Panc1 (cell line): ENCODE measurements around the gene UIMC1.

Experiments used
- POLR2AphosphoS5 ChIP-seq: IDR thresholded peaks from 2 replicates; pipeline ENCODE4 v1.6.1; 2012; ENCODE audit warnings: mild to moderate bottlenecking, low read depth, low read length, moderate library complexity
- SIN3A ChIP-seq: IDR thresholded peaks from 2 replicates; pipeline ENCODE4 v1.6.1; 2012; ENCODE audit warnings: low read depth, mild to moderate bottlenecking, low read length, moderate library complexity, borderline replicate concordance; ENCODE audit not compliant: insufficient read depth
- TCF7L2 ChIP-seq: IDR thresholded peaks from 2 replicates; pipeline ENCODE4 v1.6.1; 2011; ENCODE audit warnings: mild to moderate bottlenecking, low read depth, low read length, inconsistent platforms
- TF ChIP-seq, protein P1 (sequence below): fragments of 450-650 bp; IDR thresholded peaks from 2 replicates; pipeline ENCODE4 v1.5.1; 2017; ENCODE audit warnings: mild to moderate bottlenecking
- TF ChIP-seq, protein P2 (sequence below), 2 experiments: IDR thresholded peaks; 2 replicates each; pipeline ENCODE4 v1.6.1; 2011 to 2012; ENCODE audit warnings: low read depth in 2 of 2, control low read depth in 1 of 2, low read length in 1 of 2, mild to moderate bottlenecking in 1 of 2, moderate library complexity in 1 of 2; ENCODE audit not compliant: insufficient read depth in 1 of 2

GRCh38 chr5:176941951-176942350 lies 64.6 kb downstream of the UIMC1 start:
- TF ChIP-seq, protein P1, sequence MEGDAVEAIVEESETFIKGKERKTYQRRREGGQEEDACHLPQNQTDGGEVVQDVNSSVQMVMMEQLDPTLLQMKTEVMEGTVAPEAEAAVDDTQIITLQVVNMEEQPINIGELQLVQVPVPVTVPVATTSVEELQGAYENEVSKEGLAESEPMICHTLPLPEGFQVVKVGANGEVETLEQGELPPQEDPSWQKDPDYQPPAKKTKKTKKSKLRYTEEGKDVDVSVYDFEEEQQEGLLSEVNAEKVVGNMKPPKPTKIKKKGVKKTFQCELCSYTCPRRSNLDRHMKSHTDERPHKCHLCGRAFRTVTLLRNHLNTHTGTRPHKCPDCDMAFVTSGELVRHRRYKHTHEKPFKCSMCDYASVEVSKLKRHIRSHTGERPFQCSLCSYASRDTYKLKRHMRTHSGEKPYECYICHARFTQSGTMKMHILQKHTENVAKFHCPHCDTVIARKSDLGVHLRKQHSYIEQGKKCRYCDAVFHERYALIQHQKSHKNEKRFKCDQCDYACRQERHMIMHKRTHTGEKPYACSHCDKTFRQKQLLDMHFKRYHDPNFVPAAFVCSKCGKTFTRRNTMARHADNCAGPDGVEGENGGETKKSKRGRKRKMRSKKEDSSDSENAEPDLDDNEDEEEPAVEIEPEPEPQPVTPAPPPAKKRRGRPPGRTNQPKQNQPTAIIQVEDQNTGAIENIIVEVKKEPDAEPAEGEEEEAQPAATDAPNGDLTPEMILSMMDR = no peak
- TF ChIP-seq, protein P2, sequence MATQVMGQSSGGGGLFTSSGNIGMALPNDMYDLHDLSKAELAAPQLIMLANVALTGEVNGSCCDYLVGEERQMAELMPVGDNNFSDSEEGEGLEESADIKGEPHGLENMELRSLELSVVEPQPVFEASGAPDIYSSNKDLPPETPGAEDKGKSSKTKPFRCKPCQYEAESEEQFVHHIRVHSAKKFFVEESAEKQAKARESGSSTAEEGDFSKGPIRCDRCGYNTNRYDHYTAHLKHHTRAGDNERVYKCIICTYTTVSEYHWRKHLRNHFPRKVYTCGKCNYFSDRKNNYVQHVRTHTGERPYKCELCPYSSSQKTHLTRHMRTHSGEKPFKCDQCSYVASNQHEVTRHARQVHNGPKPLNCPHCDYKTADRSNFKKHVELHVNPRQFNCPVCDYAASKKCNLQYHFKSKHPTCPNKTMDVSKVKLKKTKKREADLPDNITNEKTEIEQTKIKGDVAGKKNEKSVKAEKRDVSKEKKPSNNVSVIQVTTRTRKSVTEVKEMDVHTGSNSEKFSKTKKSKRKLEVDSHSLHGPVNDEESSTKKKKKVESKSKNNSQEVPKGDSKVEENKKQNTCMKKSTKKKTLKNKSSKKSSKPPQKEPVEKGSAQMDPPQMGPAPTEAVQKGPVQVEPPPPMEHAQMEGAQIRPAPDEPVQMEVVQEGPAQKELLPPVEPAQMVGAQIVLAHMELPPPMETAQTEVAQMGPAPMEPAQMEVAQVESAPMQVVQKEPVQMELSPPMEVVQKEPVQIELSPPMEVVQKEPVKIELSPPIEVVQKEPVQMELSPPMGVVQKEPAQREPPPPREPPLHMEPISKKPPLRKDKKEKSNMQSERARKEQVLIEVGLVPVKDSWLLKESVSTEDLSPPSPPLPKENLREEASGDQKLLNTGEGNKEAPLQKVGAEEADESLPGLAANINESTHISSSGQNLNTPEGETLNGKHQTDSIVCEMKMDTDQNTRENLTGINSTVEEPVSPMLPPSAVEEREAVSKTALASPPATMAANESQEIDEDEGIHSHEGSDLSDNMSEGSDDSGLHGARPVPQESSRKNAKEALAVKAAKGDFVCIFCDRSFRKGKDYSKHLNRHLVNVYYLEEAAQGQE (IDR thresholded peaks at IDR 0.05; ENCODE audit: insufficient read depth in 1 of 2, low read depth in 2 of 2, low read length in 1 of 2) = no peak
- TF ChIP-seq POLR2AphosphoS5 (no peak), SIN3A (no peak), TCF7L2 (no peak)
